ENCODE results near the gene CD6. TPM values are rescaled to one million over a fixed set of nuclear protein-coding genes. Genes with fewer than 3 reads are reported as not detected.

The CD6 gene
- total and polyA plus RNA-seq, 2 donors (not counting 3 experiments of a cell fraction or from before 2014, with no cell fraction given) = not detected

DNA sequence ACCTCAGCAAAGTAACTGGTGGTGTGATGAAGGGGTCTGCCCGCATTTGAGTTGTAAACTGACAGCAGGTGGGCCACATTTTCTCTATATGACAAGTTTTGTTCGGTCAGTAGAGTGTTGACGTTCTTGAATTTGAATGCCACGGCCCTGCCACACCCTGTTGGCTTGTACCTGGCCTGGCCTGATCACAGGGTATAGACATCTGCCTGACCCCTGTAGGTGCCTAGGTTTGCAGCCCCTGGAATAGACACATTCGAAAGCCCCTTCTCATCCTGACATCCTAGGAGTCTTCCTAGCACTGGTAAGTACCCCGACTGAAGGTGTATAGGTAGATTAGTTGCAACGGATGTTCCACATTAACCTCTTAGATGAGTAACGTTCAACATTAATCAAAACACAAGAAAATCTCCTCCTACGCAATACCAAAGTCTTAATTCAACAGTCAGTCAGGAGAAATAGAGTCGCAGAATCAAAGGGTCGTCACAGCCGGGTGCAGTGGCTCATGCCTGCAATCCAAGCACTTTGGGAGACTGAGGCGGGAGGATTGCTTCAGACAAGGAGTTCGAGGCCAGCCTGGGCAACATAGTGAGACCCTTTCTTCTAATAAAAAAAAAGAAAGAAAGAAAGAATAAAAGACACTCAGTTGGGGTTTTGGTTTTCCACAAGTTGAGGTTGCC, 87.2 kb downstream of the CD6 start:
- no peak overlapping the region for H3K27ac ChIP-seq (ENCODE audit: insufficient read depth, low read depth, low read length)
- no peak overlapping the region for H3K4me3 ChIP-seq (replicated peaks in 1 of 3; ENCODE audit: insufficient read depth in 1 of 3, low read depth in 1 of 3, low read length in 3 of 3)
- H3K79me2 ChIP-seq (ENCODE audit: control insufficient read depth, insufficient read depth, low read length) = no peaks in the 10 kb centered on the region
- POLR2A ChIA-PET = no interaction called here
- no peaks in the 10 kb centered on the region for H3K4me1 ChIP-seq (ENCODE audit: control insufficient read depth, extremely low read depth, insufficient read depth, low read length)
- DNase-seq (ENCODE audit: low read depth, low spot score) = no peak
- intact Hi-C loops (cut with micrococcal nuclease) = no loop called here
- no peak overlapping the region for H2AFZ ChIP-seq (ENCODE audit: low read depth, low read length)
- H3K36me3 ChIP-seq (ENCODE audit: control insufficient read depth in 2 of 2, extremely low read depth in 1 of 2, insufficient read depth in 2 of 2, low read length in 2 of 2) = no peaks in the 10 kb centered on the region
- BruUV-seq (replicated peaks) = no TSS peak
- no peak overlapping the region for H3K4me2 ChIP-seq (ENCODE audit: insufficient read depth, low read length)
- no peak for FAIRE-seq
- H4K20me1 ChIP-seq (replicated peaks; ENCODE audit: control insufficient read depth, extremely low read depth, insufficient read depth, low read length) = no peaks in the 10 kb centered on the region
- H3K27me3 ChIP-seq (ENCODE audit: control insufficient read depth in 2 of 2, insufficient read depth in 2 of 2, low read length in 2 of 2) = no peaks in the 10 kb centered on the region
- H3K9ac ChIP-seq (replicated peaks; ENCODE audit: extremely low read depth, insufficient read depth, low read length) = no peak overlapping the region
- no peaks in the 10 kb centered on the region for H3K9me1 ChIP-seq (replicated peaks; ENCODE audit: control insufficient read depth, extremely low read depth, insufficient read depth, low read length)
- TF ChIP-seq, protein P1, sequence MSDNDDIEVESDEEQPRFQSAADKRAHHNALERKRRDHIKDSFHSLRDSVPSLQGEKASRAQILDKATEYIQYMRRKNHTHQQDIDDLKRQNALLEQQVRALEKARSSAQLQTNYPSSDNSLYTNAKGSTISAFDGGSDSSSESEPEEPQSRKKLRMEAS (IDR thresholded peaks at IDR 0.05; ENCODE audit: insufficient read depth, insufficient read length) = no peak
- TF ChIP-seq FOS (IDR thresholded peaks at IDR 0.05; ENCODE audit: borderline replicate concordance, insufficient read depth, low read length) (no peak), GATA2 (IDR thresholded peaks at IDR 0.05; ENCODE audit: insufficient read depth, insufficient read length, low read depth, low read length) (no peak), EZH2 (IDR thresholded peaks at IDR 0.05; ENCODE audit: borderline replicate concordance, low read depth, low read length, severe bottlenecking) (no peak), POLR2A (IDR thresholded peaks at IDR 0.05; ENCODE audit: low read depth, low read length) (no peak), POLR2AphosphoS5 (IDR thresholded peaks at IDR 0.05; ENCODE audit: insufficient read depth, low read depth, low read length) (no peak), JUN (IDR thresholded peaks at IDR 0.05; ENCODE audit: borderline replicate concordance, insufficient read depth, insufficient read length, low read depth) (no peak), MYC (IDR thresholded peaks at IDR 0.05; ENCODE audit: low read depth, low read length) (no peak)
- TF ChIP-seq, protein P2, sequence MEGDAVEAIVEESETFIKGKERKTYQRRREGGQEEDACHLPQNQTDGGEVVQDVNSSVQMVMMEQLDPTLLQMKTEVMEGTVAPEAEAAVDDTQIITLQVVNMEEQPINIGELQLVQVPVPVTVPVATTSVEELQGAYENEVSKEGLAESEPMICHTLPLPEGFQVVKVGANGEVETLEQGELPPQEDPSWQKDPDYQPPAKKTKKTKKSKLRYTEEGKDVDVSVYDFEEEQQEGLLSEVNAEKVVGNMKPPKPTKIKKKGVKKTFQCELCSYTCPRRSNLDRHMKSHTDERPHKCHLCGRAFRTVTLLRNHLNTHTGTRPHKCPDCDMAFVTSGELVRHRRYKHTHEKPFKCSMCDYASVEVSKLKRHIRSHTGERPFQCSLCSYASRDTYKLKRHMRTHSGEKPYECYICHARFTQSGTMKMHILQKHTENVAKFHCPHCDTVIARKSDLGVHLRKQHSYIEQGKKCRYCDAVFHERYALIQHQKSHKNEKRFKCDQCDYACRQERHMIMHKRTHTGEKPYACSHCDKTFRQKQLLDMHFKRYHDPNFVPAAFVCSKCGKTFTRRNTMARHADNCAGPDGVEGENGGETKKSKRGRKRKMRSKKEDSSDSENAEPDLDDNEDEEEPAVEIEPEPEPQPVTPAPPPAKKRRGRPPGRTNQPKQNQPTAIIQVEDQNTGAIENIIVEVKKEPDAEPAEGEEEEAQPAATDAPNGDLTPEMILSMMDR (IDR thresholded peaks at IDR 0.05; ENCODE audit: extremely low read depth in 1 of 2, insufficient read depth in 1 of 2, low read depth in 1 of 2, low read length in 2 of 2) = no peak
- CTCF ChIA-PET = no interaction called here
- dilution Hi-C loops (cut with MboI; ENCODE audit: extremely low pct_ligation_motif_present, low sequenced_read_pairs) = no loop called here
- no peaks in the 10 kb centered on the region for H3K9me3 ChIP-seq (replicated peaks; ENCODE audit: control insufficient read depth, insufficient read depth, low read length)
